Measurements from ENCODE around the gene C4orf33.

The C4orf33 gene

DNA sequence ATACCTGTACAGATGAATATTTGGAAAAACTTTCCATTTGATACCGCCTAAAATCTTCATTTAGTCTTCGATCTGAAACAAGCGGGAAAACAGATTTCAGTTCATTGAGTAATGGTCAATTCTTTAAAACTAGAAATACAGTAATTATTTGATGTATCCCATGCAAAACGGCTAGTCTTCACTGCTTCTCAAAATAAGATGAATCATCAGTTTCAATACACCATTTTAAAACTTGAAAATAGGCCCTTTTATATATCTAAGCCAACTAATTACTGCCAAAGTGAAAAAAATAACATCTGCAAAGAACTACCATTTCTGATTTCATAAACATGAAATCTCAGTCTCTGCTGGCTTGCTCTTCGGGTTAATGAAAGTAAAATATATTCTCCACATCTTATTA lies 13.7 kb upstream of the C4orf33 start:
- Histone ChIP-seq H3K27ac (ENCODE audit: low read length) (no peak overlapping the region), H3K4me2 (ENCODE audit: low read length) (no peak overlapping the region), H3K4me1 (ENCODE audit: low read length) (peaks cover 5% of the 10 kb centered on the region; the same call in 1 of the 2 replicates), H2AFZ (ENCODE audit: low read depth, low read length) (no peak overlapping the region), H3K27me3 (ENCODE audit: low read depth, low read length) (no peaks in the 10 kb centered on the region), H3K4me3 (ENCODE audit: low read length) (no peak overlapping the region), H3K9ac (ENCODE audit: low read length) (no peak overlapping the region), H3K9me3 (ENCODE audit: insufficient read depth, low read length) (0 out of 2 replicates have a peak, but pooled peaks cover 3% of the 10 kb centered on the region), H3K36me3 (replicated peaks; ENCODE audit: low read depth, low read length) (peaks cover 46% of the 10 kb centered on the region), H4K20me1 (ENCODE audit: insufficient read depth, low read length) (peaks cover 6% of the 10 kb centered on the region; the same call in 1 of the 2 replicates), H3K79me2 (ENCODE audit: low read length) (peaks cover 46% of the 10 kb centered on the region)
- TF ChIP-seq CTCF (IDR thresholded peaks at IDR 0.05; ENCODE audit: low read depth, low read length) (no peak), EZH2phosphoT487 (IDR thresholded peaks at IDR 0.05; ENCODE audit: low read depth) (no peak)

DNA sequence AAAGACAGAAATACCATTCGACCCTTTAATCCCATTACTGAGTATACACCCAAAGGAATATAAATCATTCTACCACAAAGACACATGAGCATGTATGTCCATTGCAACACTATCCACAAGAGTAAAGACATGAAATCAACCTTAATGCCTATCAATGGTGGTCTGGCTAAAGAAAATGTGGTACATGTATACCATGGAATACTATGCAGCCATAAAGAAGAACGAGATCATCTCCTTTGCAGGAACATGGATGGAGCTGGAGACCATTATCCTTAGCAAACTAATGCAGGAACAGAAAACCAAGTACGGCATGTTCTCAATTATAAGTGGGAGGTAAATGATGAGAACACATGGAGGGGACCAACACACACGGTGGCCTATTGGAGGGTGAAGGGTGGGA lies 10.5 kb upstream of the C4orf33 start:
- H3K79me2 ChIP-seq (ENCODE audit: low read length), result peaks cover 75% of the 10 kb centered on the region
- 0 out of 2 replicates have a peak, but pooled peaks cover 3% of the 10 kb centered on the region for H3K9me3 ChIP-seq (ENCODE audit: insufficient read depth, low read length)
- no peak overlapping the region for H3K27ac ChIP-seq (ENCODE audit: low read length)
- no peak for TF ChIP-seq EZH2phosphoT487 (IDR thresholded peaks at IDR 0.05; ENCODE audit: low read depth)
- TF ChIP-seq CTCF (IDR thresholded peaks at IDR 0.05; ENCODE audit: low read depth, low read length), result no peak
- H3K27me3 ChIP-seq (ENCODE audit: low read depth, low read length), result no peaks in the 10 kb centered on the region
- no peak overlapping the region for H3K9ac ChIP-seq (ENCODE audit: low read length)
- H3K4me1 ChIP-seq (ENCODE audit: low read length), result peaks cover 5% of the 10 kb centered on the region; the same call in 1 of the 2 replicates
- no peak overlapping the region for H2AFZ ChIP-seq (ENCODE audit: low read depth, low read length)
- peaks cover 23% of the 10 kb centered on the region for H3K36me3 ChIP-seq (replicated peaks; ENCODE audit: low read depth, low read length)
- no peak overlapping the region for H3K4me2 ChIP-seq (ENCODE audit: low read length)
- H4K20me1 ChIP-seq (ENCODE audit: insufficient read depth, low read length), result peaks cover 6% of the 10 kb centered on the region; the same call in 1 of the 2 replicates
- no peak overlapping the region for H3K4me3 ChIP-seq (ENCODE audit: low read length)

- Histone ChIP-seq H4K20me1 (ENCODE audit: insufficient read depth, low read length) (peaks cover 6% of the 10 kb centered on the region; the same call in 1 of the 2 replicates), H3K36me3 (replicated peaks; ENCODE audit: low read depth, low read length) (peaks cover 17% of the 10 kb centered on the region), H3K27ac (ENCODE audit: low read length) (no peak overlapping the region), H3K9me3 (ENCODE audit: insufficient read depth, low read length) (0 out of 2 replicates have a peak, but pooled peaks cover 3% of the 10 kb centered on the region), H3K9ac (ENCODE audit: low read length) (no peak overlapping the region), H2AFZ (ENCODE audit: low read depth, low read length) (no peak overlapping the region), H3K27me3 (ENCODE audit: low read depth, low read length) (no peaks in the 10 kb centered on the region), H3K4me2 (ENCODE audit: low read length) (no peak overlapping the region), H3K4me3 (ENCODE audit: low read length) (no peak overlapping the region), H3K4me1 (ENCODE audit: low read length) (peaks cover 9% of the 10 kb centered on the region), H3K79me2 (ENCODE audit: low read length) (peaks cover 95% of the 10 kb centered on the region)
- TF ChIP-seq EZH2phosphoT487 (IDR thresholded peaks at IDR 0.05; ENCODE audit: low read depth), result no peak
- TF ChIP-seq CTCF (IDR thresholded peaks at IDR 0.05; ENCODE audit: low read depth, low read length), result no peak
Observed at GRCh38 chr4:129087516-129087915, 8.4 kb upstream of the C4orf33 start.

- H3K27me3 ChIP-seq (ENCODE audit: low read depth, low read length), result no peaks in the 10 kb centered on the region
- no peak for TF ChIP-seq EZH2phosphoT487 (IDR thresholded peaks at IDR 0.05; ENCODE audit: low read depth)
- TF ChIP-seq CTCF (IDR thresholded peaks at IDR 0.05; ENCODE audit: low read depth, low read length), result no peak
- H3K36me3 ChIP-seq (replicated peaks; ENCODE audit: low read depth, low read length), result peaks cover 13% of the 10 kb centered on the region
- H3K9me3 ChIP-seq (ENCODE audit: insufficient read depth, low read length), result no peaks in the 10 kb centered on the region
- peaks cover 53% of the 10 kb centered on the region for H3K79me2 ChIP-seq (ENCODE audit: low read length)
- peak overlapping the region; percentile 90 for H3K9ac ChIP-seq (ENCODE audit: low read length)
- H3K4me1 ChIP-seq (ENCODE audit: low read length), result peaks cover 14% of the 10 kb centered on the region
- H3K4me2 ChIP-seq (ENCODE audit: low read length), result peak overlapping the region; percentile 90
- peak overlapping the region; percentile 73 for H3K27ac ChIP-seq (ENCODE audit: low read length)
- no peaks in the 10 kb centered on the region for H4K20me1 ChIP-seq (ENCODE audit: insufficient read depth, low read length)
- H3K4me3 ChIP-seq (ENCODE audit: low read length), result peak overlapping the region; percentile 92
- H2AFZ ChIP-seq (ENCODE audit: low read depth, low read length), result peak overlapping the region; percentile 82
Observed at GRCh38 chr4:129092631-129093190, 3.2 kb upstream of the C4orf33 start.
